Vagina (tissue), 2 donors: Measurements from ENCODE around the gene MACIR.

ENCODE experiments used
- CTCF ChIP-seq, 3 experiments: fragments of 450-650 bp in 2 of 3; fragments of 200-600 bp in 1 of 3; sonication (generic) in 1 of 3; IDR thresholded peaks; one replicate each; pipeline ENCODE4 v1.5.1; 2017 to 2019; ENCODE audit warnings: antibody characterized with exemption in 3 of 3, mild to moderate bottlenecking in 2 of 3, moderate library complexity in 2 of 3
- POLR2A ChIP-seq, 2 donors: fragments of 450-650 bp; IDR thresholded peaks; one replicate each; pipeline ENCODE4 v1.6.1; 2017; ENCODE audit warnings: antibody characterized with exemption in 2 of 2, mild to moderate bottlenecking in 2 of 2, moderate library complexity in 2 of 2

GRCh38 chr5:103211576-103212561, 46.7 kb upstream of the MACIR start:
- TF ChIP-seq CTCF (IDR thresholded peaks at IDR 0.05) (no peak), POLR2A (IDR thresholded peaks at IDR 0.05) (no peak)
